ENCODE measurements around the gene HES5. TPM values are rescaled to one million over a fixed set of nuclear protein-coding genes. Genes with fewer than 3 reads are reported as not detected.

Gene HES5
- total and polyA plus RNA-seq, 2 of the 4 experiments (the other 2 are of a cell fraction), result not detected

DNA sequence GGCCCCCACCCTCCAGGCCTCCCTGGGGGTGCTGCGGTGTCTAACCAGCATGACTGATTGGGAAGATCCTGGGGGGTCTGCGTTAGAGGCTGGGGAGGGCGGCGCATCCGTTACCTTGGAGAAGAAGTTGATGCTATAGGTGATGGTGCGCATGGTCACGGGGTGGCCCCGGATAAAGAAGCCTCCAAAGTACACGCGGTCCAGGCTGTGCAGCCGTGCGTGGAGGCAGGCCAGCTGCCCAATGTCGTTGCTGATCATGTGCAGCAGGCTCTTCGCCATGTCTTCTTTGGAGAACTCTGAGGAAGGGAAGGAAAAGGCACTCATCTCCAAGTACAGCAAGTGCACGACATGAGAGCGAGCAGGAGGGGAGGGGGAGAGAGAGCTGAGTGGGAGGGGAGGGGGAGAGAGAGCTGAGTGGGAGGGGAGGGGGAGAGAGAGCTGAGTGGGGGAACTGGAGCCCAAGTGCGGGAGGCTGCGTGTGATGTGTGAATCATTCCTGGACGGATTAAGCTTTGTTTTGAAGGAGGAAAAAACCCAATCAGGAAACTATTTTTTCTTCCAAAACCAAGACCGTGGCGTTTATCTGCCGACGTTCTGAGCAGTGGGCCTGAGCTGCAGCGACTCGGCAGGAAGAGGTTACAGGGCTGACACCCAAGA lies 10.9 kb downstream of the HES5 start:
- dilution Hi-C loops (cut with HindIII; ENCODE audit: low sequenced_read_pairs, unreplicated experiment) (no loop called here), intact Hi-C loops (cut with micrococcal nuclease) (no loop called here), in situ Hi-C loops (cut with MboI; ENCODE audit: low sequenced_read_pairs) (no loop called here)
- Histone ChIP-seq H3K79me1 (ENCODE audit: low read depth in 1 of 2, low read length in 2 of 2) (peaks cover 7 to 35% of the 10 kb centered on the region in 2 experiments), H2AK9ac (replicated peaks; ENCODE audit: low read depth, low read length, poor library complexity) (peak overlapping the region; percentile 76), H3K27ac (ENCODE audit: insufficient read depth, low read length) (no peak overlapping the region), H3K9me1 (ENCODE audit: insufficient read depth, low read length) (peaks cover 12% of the 10 kb centered on the region), H4K91ac (ENCODE audit: insufficient read depth, low read depth, low read length) (no peak overlapping the region), H3K18ac (ENCODE audit: low read depth, low read length) (no peak overlapping the region), H3K9me3 (ENCODE audit: control insufficient read depth, insufficient read depth, low read length) (no peaks in the 10 kb centered on the region), H2AK5ac (ENCODE audit: low read depth, low read length) (no peak overlapping the region), H4K20me1 (ENCODE audit: insufficient read depth, low read length) (peaks cover 30% of the 10 kb centered on the region), H2BK15ac (ENCODE audit: low read depth, low read length) (no peak overlapping the region), H3K9ac (ENCODE audit: low read depth, low read length) (no peak overlapping the region), H2BK5ac (ENCODE audit: low read depth, low read length, poor library complexity, severe bottlenecking) (no peak overlapping the region), H2BK120ac (ENCODE audit: low read depth, low read length) (no peak overlapping the region), H3K4ac (ENCODE audit: low read depth, low read length) (no peak overlapping the region), H4K8ac (ENCODE audit: low read depth in 2 of 2, low read length in 2 of 2) (no peak overlapping the region), H4K5ac (ENCODE audit: low read depth, low read length) (no peak overlapping the region), H3K4me1 (ENCODE audit: control insufficient read depth, insufficient read depth, low read length) (peaks cover 10% of the 10 kb centered on the region), H3K14ac (replicated peaks; ENCODE audit: low read depth, low read length) (no peak overlapping the region), H3K56ac (ENCODE audit: extremely low read depth, insufficient read depth, low read length) (no peak overlapping the region), H3K4me3 (ENCODE audit: insufficient read depth, low read depth, low read length) (no peak overlapping the region), H3K36me3 (ENCODE audit: control insufficient read depth, insufficient read depth, low read length) (peaks cover 64% of the 10 kb centered on the region), H2AFZ (replicated peaks; ENCODE audit: low read length, poor library complexity) (no peak overlapping the region), H2BK20ac (ENCODE audit: low read depth, low read length) (no peak overlapping the region), H3K23ac (ENCODE audit: low read depth, low read length) (no peak overlapping the region), H3K27me3 (ENCODE audit: control insufficient read depth, insufficient read depth, low read length) (no peaks in the 10 kb centered on the region), H3K4me2 (ENCODE audit: low read depth, low read length) (no peak overlapping the region)
- ATAC-seq (ENCODE audit: low read depth) (no peak), DNase-seq (no peak)
- no TSS peak for BruUV-seq (replicated peaks)
- ChIA-PET POLR2A (ENCODE audit: unreplicated experiment) (no interaction called here), CTCF (no interaction called here)
- TF ChIP-seq RCOR1 (IDR thresholded peaks at IDR 0.05; ENCODE audit: insufficient replicate concordance, low read length), result no peak
- no peak for TF ChIP-seq RFX5 (IDR thresholded peaks at IDR 0.05; ENCODE audit: low read depth, low read length)
- no peak for TF ChIP-seq BHLHE40 (IDR thresholded peaks at IDR 0.05; ENCODE audit: low read depth, low read length)
- TF ChIP-seq MXI1 (IDR thresholded peaks at IDR 0.05; ENCODE audit: borderline replicate concordance, low read depth, low read length), result no peak
- TF ChIP-seq, protein P1, sequence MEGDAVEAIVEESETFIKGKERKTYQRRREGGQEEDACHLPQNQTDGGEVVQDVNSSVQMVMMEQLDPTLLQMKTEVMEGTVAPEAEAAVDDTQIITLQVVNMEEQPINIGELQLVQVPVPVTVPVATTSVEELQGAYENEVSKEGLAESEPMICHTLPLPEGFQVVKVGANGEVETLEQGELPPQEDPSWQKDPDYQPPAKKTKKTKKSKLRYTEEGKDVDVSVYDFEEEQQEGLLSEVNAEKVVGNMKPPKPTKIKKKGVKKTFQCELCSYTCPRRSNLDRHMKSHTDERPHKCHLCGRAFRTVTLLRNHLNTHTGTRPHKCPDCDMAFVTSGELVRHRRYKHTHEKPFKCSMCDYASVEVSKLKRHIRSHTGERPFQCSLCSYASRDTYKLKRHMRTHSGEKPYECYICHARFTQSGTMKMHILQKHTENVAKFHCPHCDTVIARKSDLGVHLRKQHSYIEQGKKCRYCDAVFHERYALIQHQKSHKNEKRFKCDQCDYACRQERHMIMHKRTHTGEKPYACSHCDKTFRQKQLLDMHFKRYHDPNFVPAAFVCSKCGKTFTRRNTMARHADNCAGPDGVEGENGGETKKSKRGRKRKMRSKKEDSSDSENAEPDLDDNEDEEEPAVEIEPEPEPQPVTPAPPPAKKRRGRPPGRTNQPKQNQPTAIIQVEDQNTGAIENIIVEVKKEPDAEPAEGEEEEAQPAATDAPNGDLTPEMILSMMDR (conservative IDR thresholded peaks at IDR 0.05; ENCODE audit: low read depth, low read length), result no peak
- 98% methylated on average over 6 of the region's 25 CpGs; no CpG with 5 or more reads in 1 of the 2 experiments for WGBS, 2 experiments (ENCODE audit: extremely low coverage in 2 of 2, insufficient read length in 1 of 2)
